Measurements from ENCODE around the gene SLCO2B1.

SLCO2B1 gene

GRCh38 chr11:75161506-75162095, 10.7 kb downstream of the SLCO2B1 start:
- no peak for DNase-seq (ENCODE audit: low read depth, low spot score)

- no peak for DNase-seq (ENCODE audit: low read depth, low spot score)
Measured at GRCh38 chr11:75162954-75163353, 12.0 kb downstream of the SLCO2B1 start.

- no peak for DNase-seq (ENCODE audit: low read depth, low spot score)
Measured at GRCh38 chr11:75163921-75164849, 13.3 kb downstream of the SLCO2B1 start.

- DNase-seq (ENCODE audit: low read depth, low spot score), result no peak
Measured at GRCh38 chr11:75165721-75166120, 14.8 kb downstream of the SLCO2B1 start.

GRCh38 chr11:75166791-75167190, 15.9 kb downstream of the SLCO2B1 start:
- DNase-seq (ENCODE audit: low read depth, low spot score), result no peak

- DNase-seq (ENCODE audit: low read depth, low spot score), result no peak
Measured at GRCh38 chr11:75167617-75168016, 16.7 kb downstream of the SLCO2B1 start.

- no peak for DNase-seq (ENCODE audit: low read depth, low spot score)
Measured at GRCh38 chr11:75169101-75169885, 18.4 kb downstream of the SLCO2B1 start.

GRCh38 chr11:75170516-75171201, 19.8 kb downstream of the SLCO2B1 start:
- no peak for DNase-seq (ENCODE audit: low read depth, low spot score)

GRCh38 chr11:75173336-75173735, 22.4 kb downstream of the SLCO2B1 start:
- no peak for DNase-seq (ENCODE audit: low read depth, low spot score)

- DNase-seq (ENCODE audit: low read depth, low spot score), result peak; percentile 10
Measured at GRCh38 chr11:75174781-75175370, 24.0 kb downstream of the SLCO2B1 start.

GRCh38 chr11:75182664-75183063, 31.8 kb downstream of the SLCO2B1 start:
- DNase-seq (ENCODE audit: low read depth, low spot score), result no peak

GRCh38 chr11:75184051-75184450, 33.1 kb downstream of the SLCO2B1 start:
- DNase-seq (ENCODE audit: low read depth, low spot score), result no peak

- no peak for DNase-seq (ENCODE audit: low read depth, low spot score)
Measured at GRCh38 chr11:75184757-75185425, 34.0 kb downstream of the SLCO2B1 start.

GRCh38 chr11:75185866-75186265, 35.0 kb downstream of the SLCO2B1 start:
- DNase-seq (ENCODE audit: low read depth, low spot score), result no peak

- no peak for DNase-seq (ENCODE audit: low read depth, low spot score)
Measured at GRCh38 chr11:75186999-75187398, 36.1 kb downstream of the SLCO2B1 start.

GRCh38 chr11:75188671-75189070, 37.8 kb downstream of the SLCO2B1 start:
- DNase-seq (ENCODE audit: low read depth, low spot score), result no peak

GRCh38 chr11:75189108-75189507, 38.2 kb downstream of the SLCO2B1 start:
- DNase-seq (ENCODE audit: low read depth, low spot score), result no peak

GRCh38 chr11:75189911-75190310, 39.0 kb downstream of the SLCO2B1 start:
- no peak for DNase-seq (ENCODE audit: low read depth, low spot score)

- DNase-seq (ENCODE audit: low read depth, low spot score), result no peak
Measured at GRCh38 chr11:75190652-75191329, 39.9 kb downstream of the SLCO2B1 start.

GRCh38 chr11:75191330-75191717, 40.4 kb downstream of the SLCO2B1 start:
- DNase-seq (ENCODE audit: low read depth, low spot score), result peak; percentile 8

All from astrocyte of the hippocampus (primary cell).